Right renal cortex interstitium (tissue), 3 donors: ENCODE results near the gene MACF1. TPM values are rescaled to one million over a fixed set of nuclear protein-coding genes. Genes with fewer than 3 reads are reported as not detected.
A peak's percentile ranks its signal among the peaks of the same experiment; 100 is the strongest.

Source experiments
- DNase-seq, 3 donors: peaks; one replicate each; pipeline ENCODE4 v3.0.0-alpha.2; 2013; ENCODE audit warnings: low read depth in 3 of 3, low spot score in 2 of 3
- polyA plus RNA-seq, 3 donors: library from polyadenylated mRNA; unstranded; fragments of 120-200 nt; gene quantifications; one replicate each; pipeline ENCODE4 v1.2.1, GENCODE V29; 2013; ENCODE audit not compliant: insufficient read length in 3 of 3

MACF1 gene
- polyA plus RNA-seq, 3 donors: 233 to 252 (median 236) TPM

GRCh38 chr1:39408641-39409054 lies 204.2 kb downstream of the MACF1 start:
- DNase-seq: peak in 2 of 3 donors; percentile 83 to 91

GRCh38 chr1:39409055-39409816 lies 204.7 kb downstream of the MACF1 start:
- no peak for DNase-seq

- no peak for DNase-seq
Observed at GRCh38 chr1:39410915-39411436, 206.5 kb downstream of the MACF1 start.

- no peak for DNase-seq
Observed at GRCh38 chr1:39411526-39412478, 207.3 kb downstream of the MACF1 start.

- DNase-seq: no peak
Observed at GRCh38 chr1:39412892-39413291, 208.4 kb downstream of the MACF1 start.

- no peak for DNase-seq
Observed at GRCh38 chr1:39413902-39414528, 209.5 kb downstream of the MACF1 start.

GRCh38 chr1:39415553-39415952 lies 211.1 kb downstream of the MACF1 start:
- no peak for DNase-seq

GRCh38 chr1:39416609-39417008 lies 212.1 kb downstream of the MACF1 start:
- no peak for DNase-seq

GRCh38 chr1:39418236-39418635 lies 213.7 kb downstream of the MACF1 start:
- no peak for DNase-seq

GRCh38 chr1:39420493-39420892 lies 216.0 kb downstream of the MACF1 start:
- no peak for DNase-seq

GRCh38 chr1:39422614-39423013 lies 218.1 kb downstream of the MACF1 start:
- no peak for DNase-seq

- no peak for DNase-seq
Observed at GRCh38 chr1:39425151-39425550, 220.7 kb downstream of the MACF1 start.

- DNase-seq: no peak
Observed at GRCh38 chr1:39425634-39426033, 221.1 kb downstream of the MACF1 start.

- DNase-seq: no peak
Observed at GRCh38 chr1:39426346-39426745, 221.9 kb downstream of the MACF1 start.

GRCh38 chr1:39427374-39427773 lies 222.9 kb downstream of the MACF1 start:
- DNase-seq: no peak

GRCh38 chr1:39427912-39428311 lies 223.4 kb downstream of the MACF1 start:
- DNase-seq: no peak

- no peak for DNase-seq
Observed at GRCh38 chr1:39431927-39432326, 227.4 kb downstream of the MACF1 start.

GRCh38 chr1:39434797-39435395 lies 230.4 kb downstream of the MACF1 start:
- no peak for DNase-seq

GRCh38 chr1:39435597-39435996 lies 231.1 kb downstream of the MACF1 start:
- no peak for DNase-seq

GRCh38 chr1:39436842-39437241 lies 232.3 kb downstream of the MACF1 start:
- no peak for DNase-seq

- DNase-seq: no peak
Observed at GRCh38 chr1:39438042-39438441, 233.5 kb downstream of the MACF1 start.
